Thoracic aorta (tissue), 2 donors: ENCODE data around the gene SGMS1. TPM values are rescaled to one million over a fixed set of nuclear protein-coding genes. Genes with fewer than 3 reads are reported as not detected.
A peak's percentile ranks its signal among the peaks of the same experiment; 100 is the strongest.
"Not testable (repeated sequence)": the region's sequence is repeated elsewhere in the genome, so short reads cannot be mapped to it uniquely, and the experiment has no call there.

Experiments
- ATAC-seq: fragments of 150-250 bp; one replicate; pipeline ENCODE4 v1.8.0; 2017; ENCODE audit warnings: low read depth; ENCODE audit not compliant: insufficient number of reproducible peaks, low FRiP score
- DNase-seq: peaks from one replicate; pipeline ENCODE4 v3.0.0-alpha.2; 2020; ENCODE audit warnings: low spot score
- H3K27ac ChIP-seq, 2 donors: fragments of 200-600 bp; sonication (generic); 1 replicate in 1 of 2; 2 replicates in 1 of 2; pipeline ENCODE4 v1.5.1; 2016; ENCODE audit warnings: mild to moderate bottlenecking in 2 of 2, moderate library complexity in 2 of 2
- H3K27me3 ChIP-seq: fragments of 200-600 bp; sonication (generic); replicated peaks from 2 replicates; pipeline ENCODE4 v1.6.0; 2016; ENCODE audit warnings: mild to moderate bottlenecking; ENCODE audit not compliant: insufficient read depth
- H3K36me3 ChIP-seq: fragments of 200-600 bp; sonication (generic); one replicate; pipeline ENCODE4 v1.5.1; 2016
- H3K4me1 ChIP-seq, 2 donors: fragments of 200-600 bp; sonication (generic); 1 replicate in 1 of 2; 2 replicates in 1 of 2; pipeline versions ENCODE4 v1.5.1 to v1.6.0; 2016; ENCODE audit warnings: low read depth in 2 of 2, mild to moderate bottlenecking in 1 of 2; ENCODE audit not compliant: control insufficient read depth in 1 of 2
- H3K4me3 ChIP-seq: fragments of 200-600 bp; sonication (generic); 2 replicates; pipeline ENCODE4 v1.5.1; 2016; ENCODE audit warnings: mild to moderate bottlenecking
- H3K9me3 ChIP-seq: fragments of 200-600 bp; sonication (generic); 2 replicates; pipeline ENCODE4 v1.5.1; 2016
- CTCF ChIP-seq: fragments of 200-600 bp; sonication (generic); IDR thresholded peaks from one replicate; pipeline ENCODE4 v1.5.1; 2019; ENCODE audit warnings: antibody characterized with exemption
- total RNA-seq, 2 donors: library from RNA; depleted of rRNA; stranded (reverse); fragments of >200 nt; gene quantifications; one replicate each; pipeline versions ENCODE4 v1.1.0 to v1.2.3, GENCODE V29; 2016

Gene SGMS1
- total RNA-seq, 2 donors from 2014 or later: 60.5 to 92.3 TPM

GRCh38 chr10:50431133-50431532 is 192.6 kb downstream of the SGMS1 start:
- Histone ChIP-seq H3K4me1 (peaks cover 17 to 19% of the 10 kb centered on the region in 2 donors), H3K4me3 (peak overlapping the region; percentile 63), H3K27me3 (no peaks in the 10 kb centered on the region), H3K36me3 (no peaks in the 10 kb centered on the region), H3K27ac (peak overlapping the region; percentile 52 to 85), H3K9me3 (no peaks in the 10 kb centered on the region)
- no peak for DNase-seq
- ATAC-seq: peak; percentile 56
- no peak for TF ChIP-seq CTCF

GRCh38 chr10:50426485-50426884 is 197.3 kb downstream of the SGMS1 start:
- H3K27me3 ChIP-seq: no peaks in the 10 kb centered on the region
- no peak for TF ChIP-seq CTCF
- DNase-seq: no peak
- peaks cover 5 to 10% of the 10 kb centered on the region in 2 donors for H3K4me1 ChIP-seq
- no peaks in the 10 kb centered on the region for H3K36me3 ChIP-seq
- H3K27ac ChIP-seq: no peak overlapping the region
- ATAC-seq: no peak
- no peaks in the 10 kb centered on the region for H3K9me3 ChIP-seq
- no peak overlapping the region for H3K4me3 ChIP-seq

GRCh38 chr10:50425215-50425614 is 198.5 kb downstream of the SGMS1 start:
- not testable (repeated sequence) for H3K27ac ChIP-seq, ATAC-seq, H3K36me3 ChIP-seq, H3K27me3 ChIP-seq, DNase-seq, H3K9me3 ChIP-seq, H3K4me1 ChIP-seq, H3K4me3 ChIP-seq

GRCh38 chr10:50423448-50423847 is 200.3 kb downstream of the SGMS1 start:
- TF ChIP-seq CTCF: no peak
- Histone ChIP-seq H3K4me3 (no peak overlapping the region), H3K27ac (no peak overlapping the region), H3K4me1 (no peaks in the 10 kb centered on the region), H3K36me3 (no peaks in the 10 kb centered on the region), H3K27me3 (no peaks in the 10 kb centered on the region), H3K9me3 (no peaks in the 10 kb centered on the region)
- ATAC-seq (no peak), DNase-seq (no peak)

- H3K4me1 ChIP-seq: no peaks in the 10 kb centered on the region
- no peak for TF ChIP-seq CTCF
- H3K9me3 ChIP-seq: no peaks in the 10 kb centered on the region
- no peak overlapping the region for H3K4me3 ChIP-seq
- no peaks in the 10 kb centered on the region for H3K36me3 ChIP-seq
- DNase-seq (no peak), ATAC-seq (no peak)
- no peak overlapping the region for H3K27ac ChIP-seq
- no peaks in the 10 kb centered on the region for H3K27me3 ChIP-seq
These were observed 201.5 kb downstream of the SGMS1 start for GRCh38 chr10:50422259-50422658.

- ATAC-seq: no peak
- Histone ChIP-seq H3K9me3 (no peaks in the 10 kb centered on the region), H3K27me3 (no peaks in the 10 kb centered on the region), H3K4me1 (peaks cover 7 to 10% of the 10 kb centered on the region in 2 donors), H3K36me3 (no peaks in the 10 kb centered on the region), H3K4me3 (no peak overlapping the region), H3K27ac (no peak overlapping the region)
- no peak for DNase-seq
- peak; percentile 44 for TF ChIP-seq CTCF
These were observed 202.6 kb downstream of the SGMS1 start for GRCh38 chr10:50421026-50421719.
